DND-41 (cell line): ENCODE data around the gene KCND3.

ENCODE experiments used
- ATAC-seq: fragments of 200-7000 bp; cut with Tn5 transposase; 3 replicates; pipeline ENCODE4 v1.9.1; 2021; ENCODE audit warnings: low read depth; ENCODE audit not compliant: insufficient read depth
- DNase-seq: peaks from one replicate; pipeline ENCODE4 v3.0.0-alpha.2; 2020
- H2AFZ ChIP-seq: 2 replicates; pipeline ENCODE4 v1.6.0; 2012; ENCODE audit warnings: low read depth, low read length
- H3K27ac ChIP-seq: 2 replicates; pipeline ENCODE4 v1.5.1; 2012; ENCODE audit warnings: low read length, inconsistent platforms
- H3K27me3 ChIP-seq: fragments of 200-600 bp; sonication (generic); 2 replicates; pipeline ENCODE4 v1.6.0; 2012; ENCODE audit warnings: low read length, mild to moderate bottlenecking, inconsistent platforms; ENCODE audit not compliant: insufficient read depth, poor library complexity
- H3K36me3 ChIP-seq: 2 replicates; pipeline ENCODE4 v1.5.1; 2012; ENCODE audit warnings: low read length, inconsistent platforms; ENCODE audit not compliant: insufficient read depth
- H3K4me1 ChIP-seq: 2 replicates; pipeline ENCODE4 v1.5.1; 2012; ENCODE audit warnings: mild to moderate bottlenecking, low read length; ENCODE audit not compliant: insufficient read depth
- H3K4me2 ChIP-seq: 2 replicates; pipeline ENCODE4 v1.6.0; 2012; ENCODE audit warnings: mild to moderate bottlenecking, moderate library complexity, low read length, inconsistent platforms; ENCODE audit not compliant: insufficient read depth
- H3K4me3 ChIP-seq, 2 experiments: fragments of 200-600 bp in 1 of 2; shearing (Covaris generic) in 1 of 2; 2 replicates each; pipeline ENCODE4 v1.5.1; 2012 to 2016; ENCODE audit warnings: inconsistent platforms in 2 of 2, low read length in 2 of 2, mild to moderate bottlenecking in 2 of 2, low read depth in 1 of 2, moderate library complexity in 1 of 2
- H3K79me2 ChIP-seq: 2 replicates; pipeline ENCODE4 v1.6.0; 2012; ENCODE audit warnings: low read length, inconsistent platforms; ENCODE audit not compliant: insufficient read depth
- H3K9ac ChIP-seq: 2 replicates; pipeline ENCODE4 v1.6.0; 2012; ENCODE audit warnings: low read depth, mild to moderate bottlenecking, inconsistent platforms, low read length, moderate library complexity
- H3K9me3 ChIP-seq: 2 replicates; pipeline ENCODE4 v1.5.1; 2012; ENCODE audit warnings: low read length, moderate library complexity, mild to moderate bottlenecking, inconsistent platforms; ENCODE audit not compliant: insufficient read depth, severe bottlenecking
- H4K20me1 ChIP-seq: 2 replicates; pipeline ENCODE4 v1.6.0; 2012; ENCODE audit warnings: low read length; ENCODE audit not compliant: insufficient read depth
- EZH2 ChIP-seq: IDR thresholded peaks from 3 replicates; pipeline ENCODE4 v1.6.1; 2012; ENCODE audit warnings: borderline replicate concordance, low read depth, mild to moderate bottlenecking, moderate library complexity, low read length, inconsistent platforms; ENCODE audit not compliant: severe bottlenecking
- TF ChIP-seq, protein P1 (sequence below): IDR thresholded peaks from 2 replicates; pipeline ENCODE4 v1.5.1; 2012; ENCODE audit warnings: borderline replicate concordance, low read length, moderate library complexity, mild to moderate bottlenecking; ENCODE audit not compliant: poor library complexity, severe bottlenecking; ENCODE audit errors: extremely low read depth

The KCND3 gene

DNA sequence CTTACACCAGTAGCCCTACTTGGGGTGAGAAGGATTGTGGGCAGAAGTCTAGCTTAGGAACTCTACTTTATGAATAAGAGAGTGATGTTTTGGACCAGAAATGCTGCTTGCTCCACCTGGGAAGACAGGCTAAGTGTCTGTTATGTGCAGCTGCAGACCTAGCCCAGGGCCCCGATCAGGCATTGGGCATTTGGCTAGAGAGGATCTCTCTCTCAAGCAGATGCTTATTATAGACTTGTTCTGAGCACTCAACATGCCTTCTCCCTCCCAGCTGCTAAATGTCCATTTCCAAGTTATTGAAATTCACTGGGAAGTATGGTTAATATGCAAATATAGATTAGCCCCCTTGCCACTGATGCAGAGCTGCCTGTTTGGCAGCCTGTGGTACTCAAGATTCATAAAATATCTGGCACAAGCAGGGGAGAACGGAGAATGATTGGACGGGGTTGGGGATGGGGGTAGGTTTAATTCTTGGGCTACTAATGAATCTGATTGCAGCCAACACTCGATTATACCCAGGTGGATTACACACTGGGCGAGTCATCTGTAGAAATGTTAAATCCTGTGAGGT is 115.9 kb downstream of the KCND3 start:
- no peak for ATAC-seq

DNA sequence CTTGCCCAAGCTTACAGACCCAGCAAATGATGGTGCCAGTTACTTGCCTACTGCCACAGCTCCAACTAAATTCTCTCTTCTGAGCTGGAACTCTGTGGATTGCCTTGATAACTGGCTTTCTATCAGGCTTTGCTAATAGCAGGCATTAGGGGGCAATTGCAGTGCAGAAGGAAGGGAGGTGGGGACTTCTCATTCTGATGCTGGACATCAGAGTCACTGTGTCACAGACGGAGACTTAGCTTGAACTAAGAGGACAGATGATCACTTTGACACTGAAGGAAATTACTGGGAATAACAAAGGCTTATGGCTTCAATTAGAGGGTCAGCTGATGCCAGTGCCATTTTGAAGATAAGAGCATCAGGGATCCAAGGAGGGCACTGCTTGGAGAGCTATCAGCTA is 119.3 kb downstream of the KCND3 start:
- Histone ChIP-seq H3K27me3 (peaks cover 43% of the 10 kb centered on the region), H3K27ac (no peak overlapping the region)

More for the DNA sequence above, 115.9 kb downstream of the KCND3 start:
- DNase-seq: no peak
- Histone ChIP-seq H3K36me3 (no peaks in the 10 kb centered on the region), H3K9me3 (no peaks in the 10 kb centered on the region), H2AFZ (no peak overlapping the region), H3K27me3 (peaks cover 50% of the 10 kb centered on the region), H3K4me1 (no peaks in the 10 kb centered on the region), H4K20me1 (no peaks in the 10 kb centered on the region; the same call in 1 of the 2 replicates), H3K79me2 (no peaks in the 10 kb centered on the region), H3K9ac (no peak overlapping the region), H3K4me3 (no peak overlapping the region), H3K27ac (no peak overlapping the region), H3K4me2 (no peak overlapping the region)
- TF ChIP-seq EZH2: no peak
- TF ChIP-seq, protein P1, sequence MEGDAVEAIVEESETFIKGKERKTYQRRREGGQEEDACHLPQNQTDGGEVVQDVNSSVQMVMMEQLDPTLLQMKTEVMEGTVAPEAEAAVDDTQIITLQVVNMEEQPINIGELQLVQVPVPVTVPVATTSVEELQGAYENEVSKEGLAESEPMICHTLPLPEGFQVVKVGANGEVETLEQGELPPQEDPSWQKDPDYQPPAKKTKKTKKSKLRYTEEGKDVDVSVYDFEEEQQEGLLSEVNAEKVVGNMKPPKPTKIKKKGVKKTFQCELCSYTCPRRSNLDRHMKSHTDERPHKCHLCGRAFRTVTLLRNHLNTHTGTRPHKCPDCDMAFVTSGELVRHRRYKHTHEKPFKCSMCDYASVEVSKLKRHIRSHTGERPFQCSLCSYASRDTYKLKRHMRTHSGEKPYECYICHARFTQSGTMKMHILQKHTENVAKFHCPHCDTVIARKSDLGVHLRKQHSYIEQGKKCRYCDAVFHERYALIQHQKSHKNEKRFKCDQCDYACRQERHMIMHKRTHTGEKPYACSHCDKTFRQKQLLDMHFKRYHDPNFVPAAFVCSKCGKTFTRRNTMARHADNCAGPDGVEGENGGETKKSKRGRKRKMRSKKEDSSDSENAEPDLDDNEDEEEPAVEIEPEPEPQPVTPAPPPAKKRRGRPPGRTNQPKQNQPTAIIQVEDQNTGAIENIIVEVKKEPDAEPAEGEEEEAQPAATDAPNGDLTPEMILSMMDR: no peak

DNA sequence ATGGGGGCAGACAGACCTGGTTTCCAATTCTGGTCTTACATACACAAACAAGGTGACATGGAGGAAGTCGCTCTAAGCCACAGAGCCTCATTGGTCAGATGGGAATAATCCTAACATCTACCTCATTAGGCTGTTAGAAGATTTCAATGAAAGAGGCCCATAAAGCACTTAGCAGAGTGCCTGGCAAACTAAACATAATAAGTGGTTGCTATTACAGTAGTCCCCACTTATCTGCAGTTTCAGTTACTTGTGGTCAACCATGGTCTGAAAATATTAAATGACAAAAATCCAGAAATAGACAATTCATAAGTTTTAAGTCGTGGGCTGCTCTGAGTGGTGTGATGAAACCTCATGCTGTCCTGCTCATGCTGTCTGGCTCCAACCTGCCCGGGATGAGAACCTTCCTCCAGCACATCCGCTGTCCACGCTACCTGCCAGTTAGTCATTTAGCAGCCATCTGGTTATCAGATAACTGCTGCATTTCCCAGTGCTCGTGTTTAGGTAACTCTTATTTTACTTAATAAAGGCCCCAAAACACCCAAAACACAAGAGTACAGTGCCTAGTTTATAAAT is 121.5 kb downstream of the KCND3 start:
- TF ChIP-seq EZH2: no peak
- TF ChIP-seq, protein P1: no peak
- Histone ChIP-seq H2AFZ (no peak overlapping the region), H3K4me3 (no peak overlapping the region), H3K4me2 (no peak overlapping the region), H3K79me2 (no peaks in the 10 kb centered on the region), H3K27me3 (peaks cover 24% of the 10 kb centered on the region), H4K20me1 (peaks cover 3% of the 10 kb centered on the region), H3K27ac (no peak overlapping the region), H3K4me1 (peaks cover 4% of the 10 kb centered on the region; the same call in 1 of the 2 replicates), H3K9ac (no peak overlapping the region), H3K36me3 (no peaks in the 10 kb centered on the region), H3K9me3 (no peaks in the 10 kb centered on the region)
- ATAC-seq (no peak), DNase-seq (no peak)

More for the DNA sequence above, 119.3 kb downstream of the KCND3 start:
- no peak overlapping the region for H3K4me2 ChIP-seq
- no peaks in the 10 kb centered on the region for H3K9me3 ChIP-seq
- no peaks in the 10 kb centered on the region for H3K79me2 ChIP-seq
- H2AFZ ChIP-seq: no peak overlapping the region
- H3K36me3 ChIP-seq: no peaks in the 10 kb centered on the region
- ATAC-seq (no peak), DNase-seq (no peak)
- no peaks in the 10 kb centered on the region; the same call in 1 of the 2 replicates for H4K20me1 ChIP-seq
- TF ChIP-seq, protein P1: no peak
- TF ChIP-seq EZH2: no peak
- no peak overlapping the region for H3K9ac ChIP-seq
- no peak overlapping the region for H3K4me3 ChIP-seq
- no peaks in the 10 kb centered on the region for H3K4me1 ChIP-seq
